RWPE1 (cell line): ENCODE measurements around the gene PTK6.

Source experiments
- CTCF ChIA-PET: fragments of 350-600 bp; sonication (Branson Sonifier 250); formaldehyde crosslinking; extraction: SDS; loops from one replicate; lab custom pipeline; 2021; lab: Yijun Ruan, JAX
- POLR2A ChIA-PET: fragments of 400-600 bp; formaldehyde crosslinking; extraction: SDS; loops from one replicate; lab custom pipeline; 2020; ENCODE audit warnings: antibody characterized with exemption; ENCODE audit not compliant: low non-redundant PET; lab: Yijun Ruan, JAX
- DNase-seq: peaks from one replicate; pipeline ENCODE4 v3.0.0; 2012; ENCODE audit warnings: low spot score
- H3K27ac ChIP-seq: fragments of 450-650 bp; 2 replicates; pipeline ENCODE4 v1.5.1; 2017
- TF ChIP-seq, protein P1 (sequence below): fragments of 450-650 bp; conservative IDR thresholded peaks from 2 replicates; pipeline ENCODE4 v1.5.1; 2017; ENCODE audit warnings: low read depth, mild to moderate bottlenecking

Gene PTK6

DNA sequence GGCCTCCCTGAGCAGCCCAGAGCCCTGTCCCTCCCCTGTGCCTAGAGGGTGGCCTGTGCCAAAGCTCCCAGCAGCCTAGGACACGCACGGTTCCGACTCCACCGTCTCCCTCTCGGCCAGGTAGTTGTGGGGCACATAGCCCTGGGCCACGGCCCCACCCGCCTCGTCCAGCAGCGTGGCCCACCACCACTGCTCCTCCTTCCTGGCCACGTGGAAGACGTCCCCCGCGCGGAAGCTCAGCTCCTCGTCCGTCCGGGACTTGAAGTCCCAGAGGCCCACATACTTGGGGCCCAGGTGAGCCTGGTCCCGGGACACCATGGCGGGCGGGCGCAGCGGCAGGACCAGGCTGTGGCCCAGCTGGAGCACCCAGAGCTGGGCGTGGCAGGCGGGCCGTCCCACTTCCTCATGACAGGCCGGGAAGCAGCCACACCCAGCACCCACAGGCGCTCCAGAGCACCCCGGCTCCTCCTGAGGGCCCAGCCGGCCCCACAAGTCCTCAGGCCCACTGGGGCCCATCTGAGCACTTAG is at the start of gene PTK6:
Gene PTK6, minus strand, starts transcription at position 380 of the 528 bp plus-strand sequence. Its CDS starts 62 bp downstream, at position 318.
- peak within 1 kb of the TSS; percentile 96 for H3K27ac ChIP-seq
- DNase-seq, result peak; percentile 93
- ChIA-PET POLR2A (interaction anchor here (0.6 to 3.8 kb wide), 8 partner anchors 15 to 443 kb away, joined by 3 to 53 read pairs (median 3); partner anchors contain the start of genes GMEB2, HELZ2 and PPDPF), CTCF (interaction anchor here (0.6 to 4.1 kb wide), 40 partner anchors 9 to 651 kb away, joined by 3 to 18 read pairs (median 4); partner anchors contain the start of genes HELZ2, PPDPF, RTEL1 and STMN3)
- TF ChIP-seq, protein P1, sequence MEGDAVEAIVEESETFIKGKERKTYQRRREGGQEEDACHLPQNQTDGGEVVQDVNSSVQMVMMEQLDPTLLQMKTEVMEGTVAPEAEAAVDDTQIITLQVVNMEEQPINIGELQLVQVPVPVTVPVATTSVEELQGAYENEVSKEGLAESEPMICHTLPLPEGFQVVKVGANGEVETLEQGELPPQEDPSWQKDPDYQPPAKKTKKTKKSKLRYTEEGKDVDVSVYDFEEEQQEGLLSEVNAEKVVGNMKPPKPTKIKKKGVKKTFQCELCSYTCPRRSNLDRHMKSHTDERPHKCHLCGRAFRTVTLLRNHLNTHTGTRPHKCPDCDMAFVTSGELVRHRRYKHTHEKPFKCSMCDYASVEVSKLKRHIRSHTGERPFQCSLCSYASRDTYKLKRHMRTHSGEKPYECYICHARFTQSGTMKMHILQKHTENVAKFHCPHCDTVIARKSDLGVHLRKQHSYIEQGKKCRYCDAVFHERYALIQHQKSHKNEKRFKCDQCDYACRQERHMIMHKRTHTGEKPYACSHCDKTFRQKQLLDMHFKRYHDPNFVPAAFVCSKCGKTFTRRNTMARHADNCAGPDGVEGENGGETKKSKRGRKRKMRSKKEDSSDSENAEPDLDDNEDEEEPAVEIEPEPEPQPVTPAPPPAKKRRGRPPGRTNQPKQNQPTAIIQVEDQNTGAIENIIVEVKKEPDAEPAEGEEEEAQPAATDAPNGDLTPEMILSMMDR, result no peak

GRCh38 chr20:63586797-63587196 is 49.6 kb upstream of the PTK6 start:
- ChIA-PET CTCF (no interaction called here), POLR2A (no interaction called here)
- H3K27ac ChIP-seq, result no peak overlapping the region
- no peak for DNase-seq
- TF ChIP-seq, protein P1, result no peak

DNA sequence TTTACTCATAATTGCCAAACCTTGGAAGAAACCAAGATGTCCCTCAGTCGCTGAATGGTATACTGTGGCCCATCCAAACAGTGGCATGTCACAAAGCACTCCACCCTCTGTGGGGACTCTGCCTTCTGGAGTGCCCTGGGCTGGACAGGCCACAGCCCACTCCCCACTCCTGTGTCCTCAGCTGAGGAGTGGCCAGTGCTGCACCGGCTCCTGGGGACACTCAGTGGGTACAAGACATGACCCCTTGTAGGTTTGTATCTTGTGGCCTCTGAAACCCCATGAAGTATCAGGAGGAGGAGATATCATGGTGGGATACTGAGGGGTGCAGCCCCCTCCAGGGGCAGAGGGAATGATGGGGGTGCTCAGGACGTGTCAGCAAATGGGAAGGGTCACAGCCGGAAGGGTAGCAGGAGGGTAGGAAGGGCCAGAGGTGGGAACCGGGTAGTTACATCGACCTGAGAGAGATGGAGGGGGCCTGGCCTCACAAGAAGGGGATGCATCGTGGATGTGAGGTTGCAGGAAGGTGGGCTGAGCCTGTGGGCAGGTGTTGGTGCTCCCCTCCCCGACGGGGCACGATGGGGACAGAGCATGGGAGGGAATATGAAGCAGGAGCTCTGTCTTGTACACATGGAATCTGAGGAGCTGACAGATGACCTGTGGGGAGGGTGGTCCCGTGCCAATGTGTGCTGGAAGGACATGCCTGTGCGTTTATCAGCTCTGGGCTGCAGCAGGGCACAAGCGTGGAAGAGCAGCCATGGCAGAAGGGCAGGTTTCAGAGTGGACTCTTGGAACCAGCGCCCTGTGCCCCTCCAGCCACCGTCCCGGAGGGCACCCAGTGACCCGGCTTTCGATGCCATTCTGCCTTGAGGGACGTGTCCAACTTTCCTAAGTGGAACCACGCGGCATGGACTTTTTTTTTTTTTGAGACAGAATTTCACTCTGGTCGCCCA is 48.7 kb upstream of the PTK6 start:
- ChIA-PET CTCF (interaction anchor here (0.6 to 0.9 kb wide), 2 partner anchors 24 to 51 kb away, joined by 3 read pairs; no protein-coding TSS in a partner anchor), POLR2A (no interaction called here)
- no peak overlapping the region for H3K27ac ChIP-seq
- DNase-seq, result no peak
- TF ChIP-seq, protein P1, result no peak

GRCh38 chr20:63582382-63583063 is 45.3 kb upstream of the PTK6 start:
- TF ChIP-seq, protein P1, result no peak
- ChIA-PET POLR2A (no interaction called here), CTCF (interaction anchor here (0.6 to 1.3 kb wide), 6 partner anchors 10 to 538 kb away, joined by 3 to 5 read pairs (median 3); no protein-coding TSS in a partner anchor)
- no peak overlapping the region for H3K27ac ChIP-seq
- no peak for DNase-seq

GRCh38 chr20:63580796-63581461 is 43.8 kb upstream of the PTK6 start:
- POLR2A ChIA-PET, result no interaction called here
- no peak overlapping the region for H3K27ac ChIP-seq
- DNase-seq, result peak; percentile 92
- CTCF ChIA-PET, result interaction anchor here (0.5 to 1.5 kb wide), 11 partner anchors 9 to 284 kb away, joined by 3 to 7 read pairs (median 4); partner anchors contain the start of genes GMEB2 and PTK6
- TF ChIP-seq, protein P1, result peak; percentile 74
